Progenitor cell of endocrine pancreas (in vitro differentiated cells): ENCODE measurements around the gene SLC2A10. TPM values are rescaled to one million over a fixed set of nuclear protein-coding genes. Genes with fewer than 3 reads are reported as not detected.

Source experiments
- DNase-seq: peaks from one replicate; pipeline ENCODE4 v3.0.0; 2021; ENCODE audit warnings: low spot score; ENCODE audit not compliant: unreplicated experiment
- H3K27ac Mint-ChIP-seq: 2 replicates; pipeline ENCODE4 v1.8.0; 2021; ENCODE audit warnings: mild to moderate bottlenecking, moderate library complexity, mixed read lengths
- H3K27me3 Mint-ChIP-seq: 2 replicates; pipeline ENCODE4 v1.8.0; 2021; ENCODE audit warnings: mixed read lengths
- H3K36me3 Mint-ChIP-seq: 2 replicates; pipeline ENCODE4 v1.8.0; 2022; ENCODE audit warnings: mixed read lengths; ENCODE audit not compliant: insufficient read depth
- H3K4me1 Mint-ChIP-seq: 2 replicates; pipeline ENCODE4 v1.8.0; 2021; ENCODE audit warnings: low read depth, mixed read lengths
- H3K4me3 Mint-ChIP-seq: 2 replicates; pipeline ENCODE4 v1.8.0; 2021; ENCODE audit warnings: low read depth, mild to moderate bottlenecking, moderate library complexity, mixed read lengths
- H3K9me3 Mint-ChIP-seq: 2 replicates; pipeline ENCODE4 v1.8.0; 2021; ENCODE audit warnings: low read depth, mixed read lengths
- CTCF ChIP-seq: fragments of 200-600 bp; sonication (generic); IDR thresholded peaks from one replicate; pipeline ENCODE4 v1.5.0; 2021; ENCODE audit warnings: antibody characterized with exemption, mild to moderate bottlenecking; ENCODE audit not compliant: unreplicated experiment
- total RNA-seq: library from RNA; stranded (reverse); gene quantifications from 2 replicates; pipeline ENCODE4 v1.2.1, GENCODE V29; 2021

SLC2A10 gene
- total RNA-seq, 1 donor from 2014 or later, result 16.6 TPM

- no peak overlapping the region for H3K27ac Mint-ChIP-seq
- peaks cover 5% of the 10 kb centered on the region for H3K36me3 Mint-ChIP-seq
- H3K27me3 Mint-ChIP-seq, result no peaks in the 10 kb centered on the region
- no peak for DNase-seq
- peaks cover 6% of the 10 kb centered on the region for H3K9me3 Mint-ChIP-seq
- no peaks in the 10 kb centered on the region for H3K4me1 Mint-ChIP-seq
- no peak overlapping the region for H3K4me3 Mint-ChIP-seq
- TF ChIP-seq CTCF, result no peak
Measured at GRCh38 chr20:46666306-46666705, 43.1 kb upstream of the SLC2A10 start.

- H3K27me3 Mint-ChIP-seq, result no peaks in the 10 kb centered on the region
- peaks cover 5% of the 10 kb centered on the region for H3K36me3 Mint-ChIP-seq
- no peak overlapping the region for H3K27ac Mint-ChIP-seq
- no peaks in the 10 kb centered on the region for H3K4me1 Mint-ChIP-seq
- DNase-seq, result no peak
- no peak overlapping the region for H3K4me3 Mint-ChIP-seq
- peaks cover 6% of the 10 kb centered on the region for H3K9me3 Mint-ChIP-seq
- TF ChIP-seq CTCF, result no peak
Measured at GRCh38 chr20:46666818-46667515, 42.5 kb upstream of the SLC2A10 start.

- DNase-seq, result no peak
- H3K4me3 Mint-ChIP-seq, result no peak overlapping the region
- H3K36me3 Mint-ChIP-seq, result peaks cover 5% of the 10 kb centered on the region
- no peak overlapping the region for H3K27ac Mint-ChIP-seq
- no peaks in the 10 kb centered on the region for H3K27me3 Mint-ChIP-seq
- no peaks in the 10 kb centered on the region for H3K4me1 Mint-ChIP-seq
- peaks cover 6% of the 10 kb centered on the region for H3K9me3 Mint-ChIP-seq
- no peak for TF ChIP-seq CTCF
Measured at GRCh38 chr20:46670228-46670584, 39.2 kb upstream of the SLC2A10 start.

- no peaks in the 10 kb centered on the region for H3K4me1 Mint-ChIP-seq
- H3K27ac Mint-ChIP-seq, result no peak overlapping the region
Measured at GRCh38 chr20:46670585-46671584, 38.6 kb upstream of the SLC2A10 start.

More at GRCh38 chr20:46670585-46671584, 38.6 kb upstream of the SLC2A10 start:
- no peak for TF ChIP-seq CTCF
- no peak overlapping the region for H3K4me3 Mint-ChIP-seq
- peaks cover 5% of the 10 kb centered on the region for H3K36me3 Mint-ChIP-seq
- no peaks in the 10 kb centered on the region for H3K27me3 Mint-ChIP-seq
- no peak for DNase-seq
- peaks cover 6% of the 10 kb centered on the region for H3K9me3 Mint-ChIP-seq
